Left colon (tissue), 2 donors: Measurements from ENCODE around the gene ATP2A3. TPM values are rescaled to one million over a fixed set of nuclear protein-coding genes. Genes with fewer than 3 reads are reported as not detected.

Experiments
- ATAC-seq: fragments of 200-7000 bp; cut with Tn5 transposase; one replicate; pipeline ENCODE4 v1.9.1; 2020; ENCODE audit warnings: mild to moderate bottlenecking, moderate library complexity
- DNase-seq, 2 donors: peaks; one replicate each; pipeline ENCODE4 v3.0.0-alpha.2; 2020
- intact Hi-C, 2 donors: fragments of 100-400 bp; cut with DNase I in 1 of 2; cut with micrococcal nuclease in 1 of 2; formaldehyde crosslinking; loops; one replicate each; pipeline versions ENCODE4 v1.11.2 to v1.14.0; 2022; cut with DNase I, micrococcal nuclease
- total RNA-seq, 2 donors: library from RNA; stranded (reverse); fragmentation: NEBNext Ultra II Directional; extraction: Animal tissue kit (Norgen Biotek cat#: 25700); gene quantifications; one replicate each; pipeline ENCODE4 v1.2.1, GENCODE V29; 2021
- donor health status: DM: no; HTN: no; CAD: no.
- donor health status: DM: yes; HTN: yes; CAD: no.

ATP2A3 gene
- total RNA-seq, 2 donors from 2014 or later: 276 to 300 TPM

DNA sequence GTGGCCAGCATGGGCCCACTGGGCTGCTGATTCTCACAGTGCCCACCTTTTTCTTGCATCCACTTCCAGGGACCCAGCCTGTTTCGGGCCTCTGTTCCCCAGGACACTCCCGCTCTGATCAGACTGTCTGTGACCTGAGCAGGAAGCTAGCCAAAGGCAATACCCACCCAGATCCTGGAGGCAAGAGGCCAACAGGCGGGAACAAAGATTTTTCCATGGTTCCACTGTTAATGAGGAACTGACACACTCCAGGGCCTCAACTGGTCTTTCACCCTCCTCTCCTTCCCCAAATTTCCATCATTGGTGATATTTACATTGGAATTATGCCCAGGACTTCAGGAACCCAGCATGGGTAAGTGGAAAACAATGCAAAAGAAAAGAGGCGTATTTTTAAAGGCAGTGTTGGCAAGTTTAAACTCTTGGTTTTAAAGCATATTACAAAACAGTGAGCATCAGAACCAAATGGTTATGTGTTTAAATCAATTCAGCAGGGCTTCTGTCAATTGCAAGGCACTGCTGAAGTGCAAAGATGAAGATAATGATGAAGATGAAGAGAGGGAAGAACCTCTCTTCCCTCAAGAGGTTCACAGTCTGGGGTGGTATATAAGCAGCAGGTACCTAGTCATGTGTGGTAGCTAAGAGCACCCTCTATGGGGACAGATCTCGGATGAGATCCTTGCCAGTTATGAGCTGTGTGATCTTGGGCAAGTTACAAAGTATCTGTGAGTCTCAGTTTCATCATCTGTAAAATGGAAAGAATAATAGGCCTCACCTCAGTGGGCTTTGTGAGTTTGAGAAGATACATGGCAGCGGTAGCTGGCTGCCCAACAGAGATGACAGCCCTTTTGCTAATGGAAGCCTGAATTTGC lies 14.4 kb upstream of the ATP2A3 start:
- ATAC-seq (peak; percentile 66), DNase-seq (peak; percentile 77 to 87)
- intact Hi-C loops: no loop called here

DNA sequence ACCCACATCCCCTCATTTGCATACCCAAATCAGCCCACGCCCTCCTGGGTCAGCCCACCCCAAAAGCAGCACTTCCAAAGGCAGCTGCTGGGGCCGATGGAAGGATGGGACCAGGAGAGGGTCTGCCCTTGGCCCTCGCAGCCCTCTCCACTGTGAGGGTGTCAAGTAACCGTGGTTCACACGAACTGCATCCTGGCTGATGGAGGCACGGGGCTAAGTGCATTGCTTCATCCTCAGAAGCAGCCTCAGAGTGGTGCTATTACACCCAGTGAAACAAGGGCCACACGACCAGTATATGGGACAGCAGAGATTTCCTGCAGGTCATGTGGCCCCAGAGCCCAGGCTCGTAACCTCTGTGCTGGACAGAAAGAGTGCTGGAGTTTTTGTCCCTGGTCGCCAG lies 13.2 kb upstream of the ATP2A3 start:
- DNase-seq: peak in 1 of 2 donors; percentile 52
- peak; percentile 32 for ATAC-seq
- intact Hi-C loops: no loop called here

DNA sequence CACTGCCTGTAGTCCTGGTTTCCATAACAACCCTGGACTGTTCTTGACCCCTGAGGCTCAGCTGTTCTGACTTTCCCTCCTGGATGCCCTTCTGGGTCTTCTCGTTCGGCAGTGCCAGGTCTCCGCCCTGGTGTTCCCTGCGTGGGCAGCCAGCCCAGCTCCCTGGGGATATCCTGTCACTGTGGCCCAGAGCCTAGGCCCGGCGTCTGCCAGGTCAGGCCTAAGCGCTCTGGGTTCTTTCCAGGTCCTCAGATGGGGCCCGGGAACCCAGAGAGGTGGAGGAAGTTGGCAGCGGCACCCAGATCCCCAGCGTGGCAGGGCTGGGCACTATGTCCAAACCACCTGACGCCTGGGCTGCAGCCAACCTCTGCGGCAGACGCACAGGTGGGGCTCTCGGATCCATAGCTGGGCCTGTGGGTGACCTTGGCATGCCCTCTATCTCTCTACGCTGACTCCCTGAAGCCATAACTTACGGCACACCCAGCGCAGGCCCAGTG lies 12.5 kb upstream of the ATP2A3 start:
- intact Hi-C loops: no loop called here
- ATAC-seq (peak; percentile 85), DNase-seq (peak; percentile 93 to 96)

DNA sequence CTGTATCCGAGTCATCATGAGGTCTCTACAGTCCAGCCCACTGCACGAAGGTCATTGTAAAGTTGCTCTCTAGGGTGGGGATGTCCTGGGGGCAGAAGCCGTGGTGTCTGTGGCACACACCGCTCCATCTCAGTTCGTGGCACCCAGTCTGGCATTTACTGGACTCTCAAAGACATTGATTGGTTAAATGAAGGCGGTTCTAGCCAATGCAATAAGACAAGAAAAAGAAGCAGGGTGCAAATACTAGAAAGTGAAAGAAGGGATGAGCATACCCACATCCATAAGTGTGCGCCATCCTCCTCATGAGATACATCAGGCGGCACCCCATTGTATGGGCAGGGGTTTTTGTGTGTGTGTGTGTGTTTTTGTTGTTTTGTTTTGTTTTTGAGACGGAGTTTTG lies 10.7 kb upstream of the ATP2A3 start:
- intact Hi-C loops: no loop called here
- DNase-seq (peak in 1 of 2 donors; percentile 23), ATAC-seq (no peak)

DNA sequence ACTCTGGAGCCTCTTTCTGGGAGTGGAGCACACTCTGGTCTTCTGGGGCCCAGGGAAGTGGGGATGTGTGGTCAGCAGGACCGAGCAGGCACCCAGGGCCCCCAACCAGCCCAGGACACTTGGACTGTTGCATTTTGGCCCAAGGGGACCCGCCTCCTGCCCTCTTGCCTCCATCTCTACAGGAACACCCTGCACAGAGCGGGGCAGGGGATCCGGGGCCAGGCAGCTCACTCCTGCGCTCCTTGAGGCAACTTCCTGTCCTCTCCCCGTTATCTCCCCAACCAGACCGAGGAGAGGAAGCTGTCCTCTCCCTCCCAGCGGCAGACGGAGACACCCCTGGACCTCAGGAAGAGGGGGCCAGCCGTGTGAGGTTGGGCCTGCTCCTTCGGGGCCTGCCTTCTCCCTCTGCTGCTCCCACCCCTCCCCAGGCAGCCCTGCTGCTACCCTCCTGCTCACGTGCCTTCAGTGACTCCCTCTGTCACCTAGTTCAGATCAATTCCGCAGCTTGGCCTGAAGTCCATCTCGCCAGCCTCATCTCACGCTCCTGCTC lies 10.0 kb upstream of the ATP2A3 start:
- DNase-seq (peak in 1 of 2 donors; percentile 24), ATAC-seq (no peak)
- intact Hi-C loops: no loop called here

DNA sequence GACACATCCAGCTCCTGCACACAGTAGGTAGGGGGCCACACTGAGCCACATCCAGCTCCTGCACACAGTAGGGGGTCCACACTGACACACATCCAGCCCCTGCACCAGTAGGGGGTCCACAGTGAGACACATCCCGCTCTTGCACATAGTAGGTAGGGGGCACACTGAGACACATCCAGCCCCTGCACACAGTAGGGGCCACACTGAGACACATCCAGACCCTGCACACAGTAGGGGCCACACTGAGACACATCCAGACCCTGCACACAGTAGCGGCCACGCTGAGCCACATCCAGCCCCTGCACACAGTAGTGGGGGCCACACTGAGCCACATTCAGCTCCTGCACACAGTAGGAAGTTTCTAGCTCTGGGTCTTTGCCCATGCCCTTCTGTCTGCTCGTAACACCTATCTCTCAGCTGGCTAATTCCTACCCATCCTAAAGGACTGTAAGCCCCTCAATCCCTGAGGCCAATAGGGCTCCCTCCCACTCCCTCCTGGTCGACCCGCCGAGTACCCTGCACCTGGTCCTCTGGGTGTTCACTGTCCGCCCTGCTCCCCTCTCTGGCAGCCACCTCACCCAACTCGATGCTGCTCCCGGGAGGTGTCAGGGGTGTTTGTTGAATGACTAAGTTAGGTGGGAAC lies 9.4 kb upstream of the ATP2A3 start:
- intact Hi-C loops: no loop called here
- DNase-seq: peak; percentile 4 to 22
- no peak for ATAC-seq

DNA sequence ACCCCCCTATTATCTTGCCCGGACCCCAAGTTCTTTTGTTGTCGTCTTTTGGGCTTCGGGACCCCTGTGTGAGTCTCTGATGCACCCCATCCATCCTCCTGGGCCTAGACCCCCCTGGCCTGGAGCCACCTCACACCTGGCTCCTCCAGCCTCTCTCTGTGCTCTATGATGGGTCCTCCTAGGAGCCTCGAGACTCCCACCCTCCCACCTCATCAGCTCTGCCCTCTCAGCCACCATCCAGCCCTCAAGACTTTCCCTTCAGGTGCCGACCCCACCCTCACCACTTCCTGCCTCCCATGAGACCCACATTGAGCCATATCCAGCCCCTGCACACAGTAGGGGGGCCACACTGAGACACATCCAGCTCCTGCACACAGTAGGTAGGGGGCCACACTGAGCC lies 8.7 kb upstream of the ATP2A3 start:
- intact Hi-C loops: no loop called here
- DNase-seq: peak; percentile 4 to 17
- no peak for ATAC-seq

DNA sequence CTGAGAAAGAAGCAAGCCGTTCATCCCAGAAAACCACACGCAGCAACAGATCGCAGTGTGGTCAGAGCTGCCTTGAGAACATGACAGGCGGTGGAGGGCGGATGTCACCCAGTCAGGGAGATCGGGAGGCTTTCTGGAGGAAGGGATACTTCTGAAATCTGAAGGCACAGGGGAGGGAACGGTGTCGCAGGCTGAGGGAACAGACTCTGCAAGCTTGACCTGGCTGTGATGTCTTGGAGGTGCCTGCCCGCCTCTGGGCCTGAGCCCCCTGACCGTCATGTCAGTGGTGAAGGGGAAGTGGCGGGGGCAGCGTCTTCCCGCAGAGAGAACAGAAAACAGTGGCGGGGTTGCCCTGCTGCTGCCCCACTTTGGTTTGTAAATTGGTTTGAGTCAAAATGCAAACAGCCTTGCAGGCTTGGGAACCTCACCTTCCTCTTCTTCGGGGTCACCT lies 8.1 kb upstream of the ATP2A3 start:
- ATAC-seq (no peak), DNase-seq (no peak)
- intact Hi-C loops: no loop called here

DNA sequence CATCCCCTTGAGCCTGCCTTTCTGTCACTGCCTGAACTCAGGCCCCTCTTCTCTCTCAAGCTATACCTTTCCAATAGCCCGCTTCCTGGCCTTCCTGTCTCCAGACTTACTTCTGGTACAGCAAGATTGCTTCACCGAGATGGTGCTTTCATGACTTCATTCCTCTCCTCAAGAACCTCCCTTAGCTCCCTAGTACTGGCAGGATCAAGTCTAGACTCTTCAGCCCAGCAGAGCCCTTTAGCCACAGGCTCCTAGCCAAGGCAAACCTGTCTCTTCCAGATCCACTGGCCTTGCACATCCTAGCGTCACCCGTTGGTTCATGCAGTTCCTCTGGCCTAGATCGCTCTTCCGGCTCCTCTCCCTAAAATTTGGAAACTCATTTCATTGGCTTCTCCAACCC lies 6.4 kb upstream of the ATP2A3 start:
- ATAC-seq (no peak), DNase-seq (no peak)
- intact Hi-C loops: no loop called here

DNA sequence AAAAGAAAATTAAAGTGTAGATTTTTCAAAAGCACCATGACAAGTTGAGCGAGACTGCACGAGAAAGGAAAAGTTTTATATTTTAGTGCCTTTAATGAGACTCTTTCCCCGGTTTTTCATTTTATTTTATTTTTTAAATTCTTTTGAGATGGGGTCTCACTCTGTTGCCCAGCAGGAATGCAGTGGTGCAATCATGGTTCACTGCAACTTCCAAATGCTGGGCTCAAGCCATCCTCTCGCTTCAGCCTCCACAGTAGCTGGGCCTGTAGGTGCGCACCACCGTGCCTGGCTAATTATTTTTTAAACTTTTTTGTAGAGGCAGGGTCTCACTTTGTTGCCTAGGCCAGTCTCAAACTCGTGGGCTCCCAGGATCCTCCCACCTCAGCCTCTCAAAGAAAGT lies 5.7 kb upstream of the ATP2A3 start:
- DNase-seq (no peak), ATAC-seq (no peak)
- intact Hi-C loops: no loop called here

DNA sequence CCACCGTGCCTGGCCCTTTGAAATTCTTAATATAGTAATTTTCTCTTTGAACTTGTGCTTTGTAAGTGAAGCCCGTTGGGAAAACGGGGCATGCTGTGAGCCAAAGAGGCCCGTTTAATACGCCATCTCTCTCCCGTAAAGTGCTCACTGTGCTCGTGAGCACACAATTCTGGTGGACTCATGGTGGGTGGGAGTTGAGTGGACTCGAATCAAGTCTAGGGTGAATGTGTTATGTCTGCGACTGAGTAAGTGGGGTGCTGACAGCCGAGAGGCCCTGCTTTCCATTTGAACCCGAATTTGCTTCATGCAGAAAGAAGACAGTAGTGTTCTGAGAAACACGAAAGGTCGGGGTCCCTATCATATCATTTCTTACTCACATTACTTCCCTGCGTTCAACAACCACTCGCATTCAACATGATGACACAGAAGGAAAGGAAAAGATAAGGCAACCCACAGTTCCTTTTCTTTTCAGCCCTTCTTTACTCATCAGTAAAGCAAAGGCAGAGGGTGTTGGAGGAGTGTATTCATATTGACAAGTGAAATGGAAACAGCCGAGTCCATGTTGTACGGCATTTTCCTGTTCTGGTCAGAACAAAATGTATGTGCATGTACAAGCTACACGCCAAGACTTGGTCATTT lies 4.8 kb upstream of the ATP2A3 start:
- ATAC-seq (no peak), DNase-seq (no peak)
- intact Hi-C loops: no loop called here

DNA sequence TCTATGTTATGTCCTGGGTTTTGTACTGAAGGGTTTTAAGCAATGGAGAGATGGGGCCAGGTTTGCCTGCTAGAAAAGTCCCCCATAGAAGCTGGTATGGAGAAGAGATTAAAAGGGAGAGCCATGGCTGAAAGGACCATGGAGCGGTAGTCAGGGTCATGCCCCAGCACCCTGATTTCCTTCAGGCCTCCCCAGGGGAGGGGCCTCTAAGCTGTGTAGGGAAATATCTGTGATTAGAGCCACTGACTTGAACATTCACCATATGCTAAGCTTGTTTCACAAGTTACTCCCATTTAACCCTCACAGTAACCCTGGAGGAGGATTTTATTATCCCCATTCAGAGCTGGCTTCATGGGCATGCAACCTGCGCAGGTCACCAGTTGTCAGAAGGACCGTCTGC lies 3.8 kb upstream of the ATP2A3 start:
- intact Hi-C loops: no loop called here
- DNase-seq (no peak), ATAC-seq (no peak)

DNA sequence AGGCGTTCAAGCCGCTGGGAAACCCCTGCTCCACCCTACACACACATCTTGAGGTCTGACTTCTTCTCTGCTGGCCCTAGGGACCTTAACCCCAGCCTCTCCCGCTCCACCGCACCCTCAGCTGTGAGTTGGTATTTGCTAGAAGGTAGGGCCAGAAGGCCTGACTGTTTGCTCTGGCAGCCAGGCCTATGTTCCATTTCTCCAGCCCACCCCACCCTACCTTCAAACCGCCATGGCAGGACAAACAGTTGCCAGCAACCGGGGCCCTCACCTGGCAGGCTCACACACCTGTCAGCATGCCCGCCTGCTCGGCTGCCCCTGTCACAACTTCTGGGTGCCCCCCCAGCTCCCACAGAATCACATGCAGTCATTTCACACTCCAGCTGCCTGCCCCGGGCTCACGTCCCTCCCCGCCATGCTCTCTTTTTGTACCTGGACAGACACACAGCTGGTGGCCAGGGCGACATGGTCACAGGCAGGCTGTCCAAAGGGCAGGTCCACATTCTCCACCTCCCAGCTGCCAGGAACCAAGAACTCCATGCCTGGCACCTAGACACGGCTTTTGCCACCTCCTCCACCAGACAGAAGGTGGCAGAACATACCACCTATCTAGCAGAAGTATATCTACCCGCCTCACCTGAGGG lies 2.6 kb upstream of the ATP2A3 start:
- peak; percentile 82 to 93 for DNase-seq
- intact Hi-C loops: no loop called here
- peak; percentile 66 for ATAC-seq

DNA sequence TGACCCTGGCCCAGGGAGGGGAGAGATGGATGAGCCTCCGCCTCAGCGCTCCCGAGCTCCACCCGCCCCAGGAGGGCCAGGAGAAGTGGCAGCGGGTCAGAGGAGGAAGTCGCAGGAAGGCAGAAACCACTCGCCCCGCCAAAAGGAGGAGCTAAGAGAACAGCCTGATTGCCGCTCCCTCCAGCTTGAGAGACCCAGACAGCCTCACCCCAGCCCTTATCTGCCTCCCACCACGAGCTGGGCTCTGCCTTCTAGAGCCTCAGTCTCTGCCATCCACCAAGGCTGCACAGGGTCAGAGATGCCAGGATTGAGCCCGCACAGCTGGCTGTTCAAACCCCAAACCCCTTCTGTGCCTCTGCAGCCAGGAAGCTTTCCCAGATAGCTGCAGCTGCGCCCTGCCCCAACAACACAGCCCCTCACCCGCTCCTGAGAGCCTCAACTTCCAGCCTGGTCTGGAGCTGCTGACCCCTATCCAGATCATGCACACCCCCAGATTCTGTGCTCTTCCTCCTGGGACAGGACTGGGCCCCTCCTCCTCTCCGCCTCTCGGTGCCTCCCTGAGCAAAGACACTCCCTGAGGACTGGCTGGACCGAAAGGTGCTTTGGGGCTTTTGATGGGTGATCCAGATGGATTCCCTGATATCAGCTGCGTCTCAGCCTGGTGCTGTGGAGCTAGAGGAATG lies 1.0 kb upstream of the ATP2A3 start:
- ATAC-seq (peak; percentile 60), DNase-seq (peak; percentile 90 to 93)
- intact Hi-C loops: no loop called here

DNA sequence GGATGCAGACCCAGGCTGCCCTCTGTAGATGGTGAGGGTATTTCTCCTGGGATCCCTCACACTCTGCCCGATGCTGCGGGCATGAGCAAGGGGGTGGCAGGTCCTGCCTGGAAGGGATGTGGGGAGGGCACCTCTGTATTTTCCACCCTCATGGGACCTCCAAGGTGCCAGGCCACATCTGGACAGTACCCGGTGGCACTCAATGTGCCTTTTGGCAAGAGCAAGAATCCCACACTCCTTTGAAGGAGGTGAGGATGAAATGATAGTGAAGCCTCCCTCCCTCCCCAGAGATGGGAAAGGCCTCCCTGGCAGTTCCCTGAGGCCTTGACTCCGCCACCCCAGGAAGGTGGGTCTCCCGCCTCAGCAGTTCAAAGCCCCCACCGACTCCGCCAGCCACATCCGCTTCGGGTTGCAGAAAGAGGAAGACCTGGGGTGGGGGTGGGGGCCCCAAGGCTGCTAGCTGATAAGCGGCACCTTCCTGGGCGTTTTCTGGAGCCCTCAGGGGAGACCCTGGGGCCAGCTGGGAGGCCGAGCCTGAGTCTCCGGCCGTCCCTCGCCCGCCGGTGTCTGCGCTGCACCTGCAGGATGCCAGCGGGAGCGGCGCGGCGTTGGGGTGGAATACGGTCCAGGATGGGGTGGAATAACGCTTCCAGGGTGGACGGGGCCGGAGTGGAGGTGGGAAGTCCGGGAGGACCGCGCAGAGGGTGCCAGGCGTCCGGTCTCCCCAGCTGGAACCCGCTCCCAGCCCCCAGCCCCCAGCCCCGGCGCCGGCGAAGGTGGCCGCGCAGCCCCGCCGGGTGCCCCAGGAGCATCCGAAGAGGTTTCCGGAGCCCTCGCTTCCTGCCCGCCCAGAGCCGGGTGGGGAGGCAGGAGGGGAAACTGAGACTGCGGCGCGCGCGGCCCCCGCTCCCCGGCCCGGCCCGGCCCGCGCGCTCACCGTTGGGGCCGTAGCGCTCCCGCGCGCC lies 718 bp downstream of the ATP2A3 start:
- no peak for ATAC-seq
- peak; percentile 60 to 73 for DNase-seq
- intact Hi-C loops: no loop called here

DNA sequence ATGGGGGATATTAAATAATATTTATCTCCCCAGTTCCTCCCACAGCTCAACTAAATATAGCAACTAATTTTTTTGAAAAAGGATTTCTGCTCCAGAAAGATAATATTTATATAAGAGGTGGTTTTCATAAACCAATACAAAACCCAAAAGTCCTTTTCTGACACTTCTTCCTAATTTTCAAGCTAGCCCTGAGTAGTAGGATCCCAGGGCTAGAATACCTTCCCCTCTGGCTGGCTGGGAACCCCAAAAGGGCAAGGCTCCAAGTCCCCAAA lies 1.3 kb downstream of the ATP2A3 start:
- DNase-seq (no peak), ATAC-seq (no peak)
- intact Hi-C loops: no loop called here

DNA sequence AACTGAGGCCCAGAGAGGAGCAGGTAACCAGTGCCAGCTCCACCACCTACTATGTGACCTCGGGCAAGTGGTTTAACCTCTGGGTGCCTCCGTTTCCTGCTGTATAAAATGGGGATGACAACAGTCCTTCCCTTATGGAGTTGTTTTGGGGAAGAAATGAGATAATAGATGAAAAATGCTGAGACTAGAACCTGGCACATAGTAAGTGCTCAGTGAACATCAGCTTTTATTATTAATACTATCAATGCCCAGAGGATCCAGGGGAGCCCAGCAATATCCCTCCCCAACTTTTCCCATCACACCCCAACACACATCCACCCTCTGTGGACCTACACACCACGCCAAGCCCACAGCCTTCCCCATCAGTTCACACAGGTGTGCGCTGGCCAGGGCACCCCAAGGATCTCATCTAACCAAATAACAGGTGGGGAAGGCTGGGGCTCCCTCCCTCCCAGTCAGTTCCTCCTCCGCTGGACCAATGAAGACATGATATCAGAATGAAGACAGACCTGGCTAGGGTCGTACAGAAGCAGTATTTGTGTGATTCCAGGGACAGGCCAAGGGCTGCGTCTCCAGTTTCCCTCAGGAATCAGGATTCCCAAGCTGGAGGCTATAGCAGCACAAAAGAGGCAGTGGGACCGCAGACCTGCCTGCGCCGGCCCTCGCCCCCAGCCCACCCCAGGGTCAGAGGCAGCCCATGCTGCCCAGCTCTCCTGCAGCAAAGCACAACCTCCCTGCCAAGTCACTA lies 1.8 kb downstream of the ATP2A3 start:
- intact Hi-C loops: no loop called here
- ATAC-seq: no peak
- peak in 1 of 2 donors; percentile 30 for DNase-seq
